H1 (cell line): ENCODE data around the gene CTSH. TPM values are rescaled to one million over a fixed set of nuclear protein-coding genes. Genes with fewer than 3 reads are reported as not detected.

Experiments used
- CTCF ChIA-PET: fragments of 300-600 bp; sonication (Branson Sonifier 250); formaldehyde crosslinking; loops from one replicate; lab custom pipeline; 2021; ENCODE audit not compliant: partially characterized antibody; lab: Charles Lee
- POLR2A ChIA-PET: fragments of 300-600 bp; sonication (Branson Sonifier 250); formaldehyde crosslinking; loops from one replicate; lab custom pipeline; 2021; ENCODE audit warnings: inconsistent platforms; ENCODE audit not compliant: partially characterized antibody; lab: Charles Lee
- DNase-seq, 2 experiments: peaks; one replicate each; pipeline versions ENCODE4 v3.0.0 to v3.0.0-alpha.2; 2010 to 2022; ENCODE audit warnings: low spot score in 2 of 2, low read depth in 1 of 2, mixed read lengths in 1 of 2
- FAIRE-seq: peaks from 2 replicates; lab custom pipeline; 2011; peaks lifted over from hg19 to GRCh38; lab: Jason Lieb, UNC
- H2AFZ ChIP-seq: 2 replicates; pipeline ENCODE4 v1.8.1; 2012; ENCODE audit warnings: low read length, inconsistent platforms
- H2AK5ac ChIP-seq: 2 replicates; pipeline ENCODE4 v1.6.1; 2013; ENCODE audit warnings: low read depth, low read length
- H2BK120ac ChIP-seq: replicated peaks from 2 replicates; pipeline ENCODE3; 2013; ENCODE audit warnings: low read depth, low read length, inconsistent platforms
- H2BK12ac ChIP-seq: 2 replicates; pipeline ENCODE4 v1.6.1; 2013; ENCODE audit warnings: low read depth, low read length
- H2BK15ac ChIP-seq: 2 replicates; pipeline ENCODE4 v1.6.1; 2013; ENCODE audit warnings: low read length
- H2BK20ac ChIP-seq: 2 replicates; pipeline ENCODE4 v1.6.1; 2013; ENCODE audit warnings: low read length
- H2BK5ac ChIP-seq: 2 replicates; pipeline ENCODE4 v1.6.1; 2013; ENCODE audit warnings: low read depth, low read length
- H3K14ac ChIP-seq: 2 replicates; pipeline ENCODE4 v1.6.1; 2013; ENCODE audit warnings: inconsistent platforms; ENCODE audit not compliant: insufficient read length
- H3K18ac ChIP-seq: 2 replicates; pipeline ENCODE4 v1.6.1; 2013; ENCODE audit warnings: low read length; ENCODE audit errors: extremely low read depth
- H3K23ac ChIP-seq: 2 replicates; pipeline ENCODE4 v1.6.1; 2013; ENCODE audit warnings: inconsistent platforms; ENCODE audit not compliant: insufficient read length
- H3K23me2 ChIP-seq: 2 replicates; pipeline ENCODE4 v1.6.1; 2013; ENCODE audit warnings: low read depth, low read length
- H3K27ac ChIP-seq: 2 replicates; pipeline ENCODE4 v1.6.1; 2011; ENCODE audit warnings: low read depth, low read length, inconsistent platforms
- H3K27me3 ChIP-seq, 4 experiments: replicated peaks in 1 of 4; 1 replicate in 1 of 4; 2 replicates in 3 of 4; pipeline versions ENCODE4 v1.6.1 to v1.8.1; 2011 to 2013; ENCODE audit warnings: low read length in 3 of 4, mild to moderate bottlenecking in 3 of 4, inconsistent platforms in 2 of 4, mixed read lengths in 2 of 4, moderate library complexity in 1 of 4; ENCODE audit not compliant: control insufficient read depth in 3 of 4, insufficient read depth in 3 of 4; ENCODE audit errors: extremely low read depth in 1 of 4
- H3K36me3 ChIP-seq, 4 experiments: 2 replicates each; pipeline versions ENCODE4 v1.6.1 to v1.8.1; 2011 to 2013; ENCODE audit warnings: mild to moderate bottlenecking in 4 of 4, low read length in 3 of 4, moderate library complexity in 2 of 4, control low read depth in 1 of 4, inconsistent platforms in 1 of 4; ENCODE audit not compliant: insufficient read depth in 4 of 4, control insufficient read depth in 2 of 4
- H3K4ac ChIP-seq: replicated peaks from 2 replicates; pipeline ENCODE3; 2013; ENCODE audit warnings: low read length, low read depth, mixed read lengths, inconsistent platforms; ENCODE audit not compliant: insufficient read length
- H3K4me1 ChIP-seq, 4 experiments: replicated peaks in 1 of 4; 1 replicate in 1 of 4; 2 replicates in 3 of 4; pipeline versions ENCODE4 v1.6.1 to v1.8.1; 2011 to 2013; ENCODE audit warnings: low read length in 3 of 4, inconsistent platforms in 2 of 4, mixed read lengths in 1 of 4; ENCODE audit not compliant: insufficient read depth in 4 of 4, control insufficient read depth in 3 of 4
- H3K4me2 ChIP-seq, 2 experiments: 2 replicates each; pipeline versions ENCODE4 v1.6.1 to v1.8.1; 2011 to 2013; ENCODE audit warnings: low read depth in 2 of 2, low read length in 2 of 2, control low read depth in 1 of 2, inconsistent platforms in 1 of 2, mild to moderate bottlenecking in 1 of 2; ENCODE audit not compliant: insufficient read depth in 1 of 2
- H3K4me3 ChIP-seq, 4 experiments: fragments of 200-600, 300-600 bp in 1 of 4; sonication (generic), shearing (Covaris generic), sonication (Bioruptor Twin) in 1 of 4; 2 replicates each; pipeline versions ENCODE4 v1.5.1 to v1.8.1; 2011 to 2016; ENCODE audit warnings: low read length in 4 of 4, low read depth in 3 of 4, control low read depth in 2 of 4, inconsistent platforms in 2 of 4, mild to moderate bottlenecking in 2 of 4, mixed read lengths in 1 of 4, moderate library complexity in 1 of 4; ENCODE audit not compliant: insufficient read depth in 2 of 4; ENCODE audit errors: extremely low read depth in 1 of 4
- H3K56ac ChIP-seq: replicated peaks from 2 replicates; pipeline ENCODE3; 2013; ENCODE audit warnings: low read depth, mild to moderate bottlenecking, mixed read lengths, low read length, inconsistent platforms; ENCODE audit not compliant: insufficient read length
- H3K79me1 ChIP-seq: 2 replicates; pipeline ENCODE4 v1.6.1; 2013; ENCODE audit warnings: low read depth, low read length, control low read depth
- H3K79me2 ChIP-seq, 2 experiments: 2 replicates each; pipeline versions ENCODE4 v1.6.1 to v1.8.1; 2012 to 2013; ENCODE audit warnings: low read length in 2 of 2, mild to moderate bottlenecking in 2 of 2, inconsistent platforms in 1 of 2; ENCODE audit not compliant: insufficient read depth in 2 of 2, control insufficient read depth in 1 of 2
- H3K9ac ChIP-seq, 4 experiments: replicated peaks in 1 of 4; 1 replicate in 1 of 4; 2 replicates in 3 of 4; pipeline versions ENCODE4 v1.6.1 to v1.8.1; 2011 to 2013; ENCODE audit warnings: low read depth in 3 of 4, low read length in 3 of 4, control low read depth in 2 of 4, mild to moderate bottlenecking in 2 of 4, moderate library complexity in 2 of 4, inconsistent platforms in 1 of 4; ENCODE audit errors: extremely low read depth in 1 of 4
- H3K9me3 ChIP-seq, 2 experiments: 2 replicates each; pipeline versions ENCODE4 v1.6.1 to v1.8.1; 2012 to 2013; ENCODE audit warnings: mild to moderate bottlenecking in 2 of 2, moderate library complexity in 2 of 2, control low read depth in 1 of 2, inconsistent platforms in 1 of 2, low read depth in 1 of 2, low read length in 1 of 2, mixed read lengths in 1 of 2; ENCODE audit not compliant: insufficient read depth in 2 of 2
- H4K20me1 ChIP-seq, 2 experiments: replicated peaks in 1 of 2; 2 replicates each; pipeline versions ENCODE3 to v1.8.1; 2011 to 2013; ENCODE audit warnings: inconsistent platforms in 2 of 2, low read length in 2 of 2, mild to moderate bottlenecking in 1 of 2; ENCODE audit not compliant: insufficient read depth in 2 of 2, control insufficient read depth in 1 of 2
- H4K5ac ChIP-seq: 2 replicates; pipeline ENCODE4 v1.6.1; 2013; ENCODE audit warnings: low read length, low read depth, mixed read lengths, inconsistent platforms; ENCODE audit not compliant: insufficient read length
- H4K8ac ChIP-seq: 2 replicates; pipeline ENCODE4 v1.8.0; 2013; ENCODE audit warnings: mild to moderate bottlenecking, moderate library complexity, low read length, inconsistent platforms; ENCODE audit not compliant: insufficient read depth; ENCODE audit errors: extremely low read depth
- H4K91ac ChIP-seq: replicated peaks from 2 replicates; pipeline ENCODE3; 2013; ENCODE audit warnings: low read length, mixed read lengths, inconsistent platforms; ENCODE audit not compliant: insufficient read length
- CTCF ChIP-seq, 3 experiments: IDR thresholded peaks; 1 replicate in 2 of 3; 2 replicates in 1 of 3; pipeline versions ENCODE4 v1.5.1 to v1.6.1; 2011; ENCODE audit warnings: low read length in 3 of 3, mild to moderate bottlenecking in 3 of 3, inconsistent platforms in 2 of 3, low read depth in 1 of 3, moderate library complexity in 1 of 3; ENCODE audit not compliant: insufficient read depth in 1 of 3; ENCODE audit errors: control extremely low read depth in 1 of 3
- EGR1 ChIP-seq: IDR thresholded peaks from 2 replicates; pipeline ENCODE4 v1.6.1; 2011; ENCODE audit warnings: low read depth, low read length, borderline replicate concordance
- GABPA ChIP-seq: IDR thresholded peaks from 2 replicates; pipeline ENCODE4 v1.6.1; 2011; ENCODE audit warnings: mild to moderate bottlenecking, low read length, moderate library complexity, borderline replicate concordance; ENCODE audit not compliant: insufficient read depth
- RAD21 ChIP-seq, 2 experiments: IDR thresholded peaks in 1 of 2; conservative IDR thresholded peaks in 1 of 2; 2 replicates each; pipeline ENCODE4 v1.6.1; 2011; ENCODE audit warnings: low read depth in 2 of 2, low read length in 2 of 2, improper control_type of control experiment in 1 of 2, inconsistent platforms in 1 of 2, mild to moderate bottlenecking in 1 of 2, moderate library complexity in 1 of 2
- whole genome bisulfite sequencing, 2 experiments: shearing (Covaris generic) in 1 of 2; methylation state at CpG; one replicate each; pipeline versions ENCODE4 v1.1.6 to v1.1.7; 2013 to 2015; ENCODE audit warnings: low lambda C conversion rate in 2 of 2, mixed read lengths in 2 of 2, inconsistent platforms in 1 of 2, low coverage in 1 of 2, missing lambda C conversion rate in 1 of 2; ENCODE audit not compliant: insufficient replicate concordance in 2 of 2, insufficient coverage in 1 of 2, insufficient read length in 1 of 2; ENCODE audit errors: extremely low coverage in 1 of 2, missing lambda C conversion rate in 1 of 2; 5-methylcytosine and 5-hydroxymethylcytosine counted together
- polyA plus RNA-seq, 7 experiments: library from polyadenylated mRNA; depleted of rRNA in 3 of 7; stranded (reverse) in 5 of 7; unstranded in 2 of 7; fragments of >200 nt in 5 of 7; fragments of 200-250 nt in 2 of 7; gene quantifications; 1 replicate in 5 of 7; 2 replicates in 1 of 7; 4 replicates in 1 of 7; pipeline versions ENCODE4 v1.2.1 to v1.2.3, GENCODE V29; 2011 to 2013; ENCODE audit warnings: missing spikeins in 2 of 7, mixed read lengths in 2 of 7
- total RNA-seq: library from RNA; stranded (reverse); fragmentation: NEBNext Ultra II Directional; extraction: Animal tissue kit (Norgen Biotek cat#: 25700); gene quantifications from 2 replicates; pipeline ENCODE4 v1.2.1, GENCODE V29; 2021

Gene CTSH
- total and polyA plus RNA-seq, 2 of the 8 experiments (the other 6 are each of a cell fraction or from before 2014, with no cell fraction given), result 34.0 to 36.8 TPM

GRCh38 chr15:78909791-78910228 lies 35.0 kb downstream of the CTSH start:
- no peaks in the 10 kb centered on the region; the same call in 1 of the 2 replicates for H3K23me2 ChIP-seq
- H3K56ac ChIP-seq, result no peak overlapping the region
- no peak overlapping the region for H4K8ac ChIP-seq
- H2BK15ac ChIP-seq, result no peak overlapping the region
- H2AFZ ChIP-seq, result no peak overlapping the region
- no peaks in the 10 kb centered on the region for H3K27me3 ChIP-seq
- peak in 1 of 2 experiments; percentile 79 for DNase-seq
- H3K14ac ChIP-seq, result no peak overlapping the region
- no peak overlapping the region for H3K18ac ChIP-seq
- H4K91ac ChIP-seq, result no peak overlapping the region
- ChIA-PET CTCF (interaction anchor here (0.7 to 11.2 kb wide), 28 partner anchors 11 to 399 kb away, joined by 3 to 171 read pairs (median 7); no protein-coding TSS in a partner anchor), POLR2A (interaction anchor here (1.0 to 4.0 kb wide), 5 partner anchors 21 to 97 kb away, joined by 3 to 20 read pairs (median 3); no protein-coding TSS in a partner anchor)
- H3K4me2 ChIP-seq, result no peak overlapping the region
- H3K79me1 ChIP-seq, result peaks cover 4% of the 10 kb centered on the region
- no peak overlapping the region for H3K9ac ChIP-seq
- H3K79me2 ChIP-seq, result no peaks in the 10 kb centered on the region; a peak in 1 of 4 replicates
- TF ChIP-seq RAD21 (IDR thresholded peaks at IDR 0.05 in 1 of 2, conservative IDR thresholded peaks at IDR 0.05 in 1 of 2; ENCODE audit: low read depth in 2 of 2, low read length in 2 of 2) (peak; percentile 89 to 90), CTCF (IDR thresholded peaks at IDR 0.05; ENCODE audit: control extremely low read depth in 1 of 3, insufficient read depth in 1 of 3, low read depth in 1 of 3, low read length in 3 of 3) (peak; percentile 59 to 93 (median 86)), EGR1 (peak; percentile 74; the same call in 1 of the 2 replicates), GABPA (no peak)
- H3K4me3 ChIP-seq, result no peak overlapping the region
- no peak overlapping the region for H2BK120ac ChIP-seq
- H2BK5ac ChIP-seq, result no peak overlapping the region
- H3K9me3 ChIP-seq, result no peaks in the 10 kb centered on the region
- peaks cover 0 to 3% (median 1%) of the 10 kb centered on the region in 4 experiments; a peak in 3 of 7 replicates for H3K4me1 ChIP-seq
- H3K27ac ChIP-seq, result no peak overlapping the region
- no peak overlapping the region for H2BK12ac ChIP-seq
- H3K4ac ChIP-seq, result no peak overlapping the region
- H2AK5ac ChIP-seq, result no peak overlapping the region
- H3K36me3 ChIP-seq, result peaks cover 0 to 28% (median 5%) of the 10 kb centered on the region in 4 experiments; a peak in 5 of 8 replicates
- H4K5ac ChIP-seq, result no peak overlapping the region
- WGBS, 2 experiments, result 40% methylated on average over 5 of the region's 5 CpGs; no CpG with 5 or more reads in 1 of the 2 experiments
- H2BK20ac ChIP-seq, result no peak overlapping the region
- no peak overlapping the region for H3K23ac ChIP-seq
- peaks cover 8 to 14% of the 10 kb centered on the region in 2 experiments for H4K20me1 ChIP-seq
- FAIRE-seq, result peak; percentile 82
